Skeletal muscle cell (primary cell): ENCODE results near the gene RLN3.
A peak's percentile ranks its signal among the peaks of the same experiment; 100 is the strongest.
"Not testable (repeated sequence)": the region's sequence is repeated elsewhere in the genome, so short reads cannot be mapped to it uniquely, and the experiment has no call there.

Source experiments
- DNase-seq: peaks from one replicate; pipeline ENCODE4 v3.0.0-alpha.2; 2010; ENCODE audit warnings: low read depth
- H3K4me3 ChIP-seq: 2 replicates; pipeline ENCODE4 v1.5.1; 2011; ENCODE audit warnings: low read depth, mild to moderate bottlenecking, control low read depth, low read length, moderate library complexity

RLN3 gene

GRCh38 chr19:14050961-14051360, 23.0 kb downstream of the RLN3 start:
- not testable (repeated sequence) for H3K4me3 ChIP-seq, DNase-seq

- H3K4me3 ChIP-seq: no peak overlapping the region
- no peak for DNase-seq
Measured at GRCh38 chr19:14051980-14052379, 24.0 kb downstream of the RLN3 start.

GRCh38 chr19:14052470-14052869, 24.5 kb downstream of the RLN3 start:
- DNase-seq: no peak
- H3K4me3 ChIP-seq: no peak overlapping the region

GRCh38 chr19:14053032-14053431, 25.1 kb downstream of the RLN3 start:
- no peak for DNase-seq

GRCh38 chr19:14053500-14053899, 25.6 kb downstream of the RLN3 start:
- DNase-seq: no peak

More at GRCh38 chr19:14053032-14053431, 25.1 kb downstream of the RLN3 start:
- no peak overlapping the region for H3K4me3 ChIP-seq

GRCh38 chr19:14054099-14054498, 26.2 kb downstream of the RLN3 start:
- H3K4me3 ChIP-seq: no peak overlapping the region

More at GRCh38 chr19:14053500-14053899, 25.6 kb downstream of the RLN3 start:
- no peak overlapping the region for H3K4me3 ChIP-seq

GRCh38 chr19:14054721-14055120, 26.8 kb downstream of the RLN3 start:
- no peak for DNase-seq
- no peak overlapping the region for H3K4me3 ChIP-seq

More at GRCh38 chr19:14054099-14054498, 26.2 kb downstream of the RLN3 start:
- no peak for DNase-seq

GRCh38 chr19:14055396-14055795, 27.4 kb downstream of the RLN3 start:
- DNase-seq: no peak
- H3K4me3 ChIP-seq: no peak overlapping the region

GRCh38 chr19:14056069-14056666, 28.2 kb downstream of the RLN3 start:
- DNase-seq: no peak
- H3K4me3 ChIP-seq: no peak overlapping the region

GRCh38 chr19:14056741-14057356, 28.9 kb downstream of the RLN3 start:
- no peak for DNase-seq
- peak overlapping the region; percentile 43 for H3K4me3 ChIP-seq

- no peak for DNase-seq
- no peak overlapping the region for H3K4me3 ChIP-seq
Measured at GRCh38 chr19:14058182-14059092, 30.5 kb downstream of the RLN3 start.

- DNase-seq: no peak
- no peak overlapping the region for H3K4me3 ChIP-seq
Measured at GRCh38 chr19:14059093-14059480, 31.1 kb downstream of the RLN3 start.

GRCh38 chr19:14059652-14060155, 31.8 kb downstream of the RLN3 start:
- DNase-seq: no peak

GRCh38 chr19:14061081-14061749, 33.3 kb downstream of the RLN3 start:
- no peak for DNase-seq
- no peak overlapping the region for H3K4me3 ChIP-seq

More at GRCh38 chr19:14059652-14060155, 31.8 kb downstream of the RLN3 start:
- no peak overlapping the region for H3K4me3 ChIP-seq

GRCh38 chr19:14061751-14062557, 34.0 kb downstream of the RLN3 start, which contains the start of gene PALM3:
TSS of gene PALM3 (minus strand) at chr19:14062076. CDS start at chr19:14061980, 96 bp downstream.
- no peak for DNase-seq
- H3K4me3 ChIP-seq: no peak within 1 kb of the TSS

GRCh38 chr19:14062558-14062855, 34.6 kb downstream of the RLN3 start:
- no peak overlapping the region for H3K4me3 ChIP-seq
- no peak for DNase-seq

GRCh38 chr19:14063105-14063504, 35.2 kb downstream of the RLN3 start:
- DNase-seq: no peak
- no peak overlapping the region for H3K4me3 ChIP-seq

- DNase-seq: no peak
- H3K4me3 ChIP-seq: no peak overlapping the region
Measured at GRCh38 chr19:14066134-14066533, 38.2 kb downstream of the RLN3 start.
